Measurements from ENCODE around the gene ARPC1B.

DNA sequence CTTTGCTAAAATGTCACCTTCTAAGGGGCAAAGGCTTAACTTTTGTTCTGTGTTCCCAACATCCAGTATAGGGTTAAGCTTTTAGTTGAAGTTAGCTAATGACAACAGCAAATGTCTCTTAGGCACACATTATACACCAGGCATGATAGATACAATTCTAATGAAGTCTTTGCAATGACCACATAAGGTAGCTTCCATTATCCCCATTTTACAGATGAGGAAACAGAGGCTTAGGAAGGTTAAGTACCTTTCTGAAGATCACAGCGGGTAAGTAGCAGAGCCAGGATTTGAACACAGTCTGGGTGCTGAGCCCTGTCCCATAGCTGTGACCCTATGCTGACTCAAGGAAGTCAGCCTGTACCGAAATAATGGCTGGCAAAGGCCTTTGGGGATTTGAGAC lies 36.1 kb downstream of the ARPC1B start:
- TF ChIP-seq CTCF (IDR thresholded peaks at IDR 0.05) (no peak), EZH2 (IDR thresholded peaks at IDR 0.05; ENCODE audit: borderline replicate concordance, insufficient read depth, low read depth, low read length, poor library complexity, severe bottlenecking) (no peak)

Measured in B cell (primary cell).